Trophoblast cell (in vitro differentiated cells and primary cell): ENCODE data around the gene LRFN2.

Experiments used
- DNase-seq, 2 donors: peaks; one replicate each; pipeline ENCODE4 v3.0.0-alpha.2; 2016
- H2AFZ ChIP-seq: 2 replicates; pipeline ENCODE4 v1.6.1; 2013; ENCODE audit warnings: low read length, moderate library complexity, mild to moderate bottlenecking; ENCODE audit not compliant: insufficient read depth, poor library complexity
- H2AK5ac ChIP-seq: 2 replicates; pipeline ENCODE4 v1.6.1; 2013; ENCODE audit warnings: mild to moderate bottlenecking, low read length
- H2BK120ac ChIP-seq: 2 replicates; pipeline ENCODE4 v1.6.1; 2013; ENCODE audit warnings: low read length, mild to moderate bottlenecking, moderate library complexity; ENCODE audit not compliant: insufficient read depth, poor library complexity
- H2BK12ac ChIP-seq: 2 replicates; pipeline ENCODE4 v1.6.1; 2013; ENCODE audit warnings: mild to moderate bottlenecking, low read length, moderate library complexity
- H2BK5ac ChIP-seq: 2 replicates; pipeline ENCODE4 v1.6.1; 2013; ENCODE audit warnings: low read length, low read depth, moderate library complexity, mild to moderate bottlenecking; ENCODE audit not compliant: poor library complexity
- H3K14ac ChIP-seq: 2 replicates; pipeline ENCODE4 v1.6.1; 2013; ENCODE audit warnings: mild to moderate bottlenecking, low read length
- H3K18ac ChIP-seq: 2 replicates; pipeline ENCODE4 v1.6.1; 2013; ENCODE audit warnings: mild to moderate bottlenecking, low read length
- H3K23ac ChIP-seq: 2 replicates; pipeline ENCODE4 v1.6.1; 2013; ENCODE audit warnings: low read length
- H3K27ac ChIP-seq: 2 replicates; pipeline ENCODE4 v1.5.1; 2013; ENCODE audit warnings: low read depth, mild to moderate bottlenecking, inconsistent platforms, low read length, moderate library complexity
- H3K27me3 ChIP-seq: 2 replicates; pipeline ENCODE4 v1.6.1; 2013; ENCODE audit warnings: inconsistent platforms, mild to moderate bottlenecking, low read length, moderate library complexity; ENCODE audit not compliant: insufficient read depth
- H3K36me3 ChIP-seq, 2 experiments: 1 replicate in 1 of 2; 2 replicates in 1 of 2; pipeline ENCODE4 v1.6.1; 2013; ENCODE audit warnings: low read length in 2 of 2, mild to moderate bottlenecking in 2 of 2, moderate library complexity in 1 of 2; ENCODE audit not compliant: insufficient read depth in 2 of 2, control insufficient read depth in 1 of 2
- H3K4ac ChIP-seq: 2 replicates; pipeline ENCODE4 v1.6.1; 2013; ENCODE audit warnings: low read depth, mild to moderate bottlenecking, low read length, moderate library complexity
- H3K4me1 ChIP-seq, 2 experiments: 1 replicate in 1 of 2; 2 replicates in 1 of 2; pipeline ENCODE4 v1.6.1; 2013; ENCODE audit warnings: low read length in 2 of 2, mild to moderate bottlenecking in 2 of 2, moderate library complexity in 1 of 2; ENCODE audit not compliant: insufficient read depth in 2 of 2, control insufficient read depth in 1 of 2
- H3K4me2 ChIP-seq: 2 replicates; pipeline ENCODE4 v1.6.1; 2013; ENCODE audit warnings: inconsistent platforms, mild to moderate bottlenecking, low read length, moderate library complexity
- H3K4me3 ChIP-seq: 2 replicates; pipeline ENCODE4 v1.5.1; 2013; ENCODE audit warnings: mild to moderate bottlenecking, low read depth, low read length, inconsistent platforms
- H3K79me1 ChIP-seq: one replicate; pipeline ENCODE4 v1.6.1; 2013; ENCODE audit warnings: low read length
- H3K79me2 ChIP-seq: 2 replicates; pipeline ENCODE4 v1.6.1; 2013; ENCODE audit warnings: low read length, mild to moderate bottlenecking; ENCODE audit not compliant: control insufficient read depth, insufficient read depth, poor library complexity
- H3K9ac ChIP-seq: 2 replicates; pipeline ENCODE4 v1.6.1; 2013; ENCODE audit warnings: mild to moderate bottlenecking, low read length
- H3K9me3 ChIP-seq: 2 replicates; pipeline ENCODE4 v1.6.1; 2013; ENCODE audit warnings: low read depth, mild to moderate bottlenecking, control low read depth, inconsistent platforms, low read length; ENCODE audit not compliant: insufficient read depth
- H4K12ac ChIP-seq: 2 replicates; pipeline ENCODE4 v1.6.1; 2013; ENCODE audit warnings: low read depth, mild to moderate bottlenecking, low read length, moderate library complexity
- H4K8ac ChIP-seq: 2 replicates; pipeline ENCODE4 v1.6.1; 2013; ENCODE audit warnings: low read depth, mild to moderate bottlenecking, low read length, moderate library complexity
- H4K91ac ChIP-seq: one replicate; pipeline ENCODE4 v1.6.1; 2013; ENCODE audit warnings: low read depth, mild to moderate bottlenecking, low read length, moderate library complexity
- WGBS: extraction: QIAGEN DNeasy Blood & Tissue Kit; methylation state at CpG from one replicate; pipeline ENCODE4 v1.1.7; 2013; ENCODE audit warnings: missing lambda C conversion rate; ENCODE audit not compliant: insufficient read length, insufficient coverage; ENCODE audit errors: extremely low coverage; 5-methylcytosine and 5-hydroxymethylcytosine counted together

Gene LRFN2

DNA sequence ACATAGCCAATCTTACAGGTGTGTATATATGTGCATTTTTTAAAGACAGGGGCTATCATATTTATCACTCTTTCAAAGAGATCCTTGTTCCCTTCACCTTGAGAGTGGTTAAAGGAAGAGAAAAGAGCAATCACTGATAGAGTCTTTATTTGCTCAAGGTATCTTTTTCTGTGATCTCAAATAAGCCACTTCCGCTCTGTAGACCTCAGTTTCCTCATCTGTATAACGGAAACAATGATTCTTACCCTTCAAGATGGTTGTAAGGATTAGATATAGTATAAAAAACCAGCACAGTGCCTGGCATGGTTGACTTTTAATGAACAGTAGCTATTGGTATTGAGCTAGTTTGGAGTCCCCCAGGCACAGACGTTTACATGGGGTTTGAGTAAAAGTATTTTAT, 10.1 kb upstream of the LRFN2 start:
- H2BK12ac ChIP-seq, result no peak overlapping the region
- no peaks in the 10 kb centered on the region for H3K9me3 ChIP-seq
- H2AFZ ChIP-seq, result no peak overlapping the region
- no CpG with 5 or more reads among the region's 3 CpGs for WGBS
- H3K79me1 ChIP-seq, result no peaks in the 10 kb centered on the region
- no peak overlapping the region for H2BK120ac ChIP-seq
- no peak for DNase-seq
- H4K91ac ChIP-seq, result no peak overlapping the region
- no peak overlapping the region for H3K27ac ChIP-seq
- no peak overlapping the region for H2AK5ac ChIP-seq
- H2BK5ac ChIP-seq, result no peak overlapping the region
- H3K14ac ChIP-seq, result no peak overlapping the region
- no peaks in the 10 kb centered on the region for H3K79me2 ChIP-seq
- no peak overlapping the region for H3K9ac ChIP-seq
- H3K4ac ChIP-seq, result no peak overlapping the region
- H3K4me2 ChIP-seq, result no peak overlapping the region
- H3K27me3 ChIP-seq, result no peaks in the 10 kb centered on the region
- no peak overlapping the region for H3K23ac ChIP-seq
- H4K8ac ChIP-seq, result no peak overlapping the region
- H3K4me3 ChIP-seq, result no peak overlapping the region
- H3K4me1 ChIP-seq, result no peaks in the 10 kb centered on the region
- no peak overlapping the region for H3K18ac ChIP-seq
- H4K12ac ChIP-seq, result no peak overlapping the region
- no peaks in the 10 kb centered on the region for H3K36me3 ChIP-seq

DNA sequence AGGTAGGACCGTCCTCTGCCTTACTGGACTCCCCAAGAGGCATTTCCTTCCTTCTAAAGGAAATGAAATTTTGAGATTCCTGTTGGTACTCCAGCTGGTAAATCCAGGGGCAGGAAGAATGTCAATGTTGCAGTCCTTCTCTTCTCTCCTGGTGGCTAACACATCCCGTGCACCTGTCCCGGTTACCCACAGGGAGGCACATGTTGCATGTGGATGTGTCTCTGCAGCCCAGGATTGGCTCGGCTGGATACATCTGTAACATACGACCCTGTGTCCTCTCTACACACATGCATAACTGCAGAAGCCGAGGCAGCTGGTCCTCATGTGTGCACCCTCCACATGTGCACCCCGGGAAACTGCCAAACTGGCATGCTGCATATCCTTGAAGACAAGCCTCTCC, 1.3 kb upstream of the LRFN2 start:
- H2AFZ ChIP-seq, result no peak overlapping the region
- no peak overlapping the region for H2BK5ac ChIP-seq
- H3K4ac ChIP-seq, result no peak overlapping the region
- no peak overlapping the region for H4K8ac ChIP-seq
- no peak overlapping the region for H2AK5ac ChIP-seq
- no peak overlapping the region for H3K9ac ChIP-seq
- H3K18ac ChIP-seq, result no peak overlapping the region
- H3K27me3 ChIP-seq, result peaks cover 35% of the 10 kb centered on the region
- WGBS, result no CpG with 5 or more reads among the region's 7 CpGs
- no peak overlapping the region for H2BK120ac ChIP-seq
- H3K4me2 ChIP-seq, result no peak overlapping the region
- DNase-seq, result no peak
- peaks cover 4% of the 10 kb centered on the region for H3K9me3 ChIP-seq
- no peak overlapping the region for H2BK12ac ChIP-seq
- H3K4me3 ChIP-seq, result no peak overlapping the region
- no peaks in the 10 kb centered on the region for H3K79me2 ChIP-seq
- no peak overlapping the region for H4K91ac ChIP-seq
- H3K4me1 ChIP-seq, result peaks cover 7% of the 10 kb centered on the region in 2 experiments
- no peaks in the 10 kb centered on the region for H3K79me1 ChIP-seq
- H3K23ac ChIP-seq, result no peak overlapping the region
- no peaks in the 10 kb centered on the region for H3K36me3 ChIP-seq
- H3K27ac ChIP-seq, result no peak overlapping the region
- no peak overlapping the region for H4K12ac ChIP-seq
- no peak overlapping the region for H3K14ac ChIP-seq

DNA sequence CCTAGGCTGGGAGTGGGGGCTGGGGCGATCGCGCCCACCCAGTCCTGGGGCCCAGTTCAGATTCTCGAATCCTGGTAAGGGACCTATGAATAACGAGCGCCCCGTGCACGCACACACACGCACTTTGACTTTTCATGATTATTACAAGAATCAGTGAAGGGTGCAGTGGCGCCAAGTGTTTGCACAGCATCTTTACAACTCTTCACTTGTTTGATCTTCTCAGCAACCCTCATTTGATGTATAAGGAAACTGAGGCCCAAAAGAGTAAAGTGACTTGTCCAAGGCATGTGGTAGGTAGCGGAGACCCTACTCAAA, 863 bp upstream of the LRFN2 start:
- H2BK120ac ChIP-seq, result no peak overlapping the region
- WGBS, result no CpG with 5 or more reads among the region's 11 CpGs
- no peak overlapping the region for H4K91ac ChIP-seq
- H3K27ac ChIP-seq, result no peak overlapping the region
- no peak overlapping the region for H3K18ac ChIP-seq
- H3K4me2 ChIP-seq, result peak overlapping the region; percentile 79
- no peak overlapping the region for H2BK12ac ChIP-seq
- H3K4me1 ChIP-seq, result peaks cover 7% of the 10 kb centered on the region in 2 experiments
- H3K36me3 ChIP-seq, result no peaks in the 10 kb centered on the region
- no peak overlapping the region for H3K23ac ChIP-seq
- H2BK5ac ChIP-seq, result no peak overlapping the region
- peaks cover 4% of the 10 kb centered on the region for H3K9me3 ChIP-seq
- no peak overlapping the region for H4K8ac ChIP-seq
- H3K27me3 ChIP-seq, result peaks cover 35% of the 10 kb centered on the region
- no peaks in the 10 kb centered on the region for H3K79me2 ChIP-seq
- no peaks in the 10 kb centered on the region for H3K79me1 ChIP-seq
- H3K9ac ChIP-seq, result no peak overlapping the region
- no peak overlapping the region for H2AK5ac ChIP-seq
- H2AFZ ChIP-seq, result peak overlapping the region; percentile 23
- no peak overlapping the region for H3K4me3 ChIP-seq
- H3K14ac ChIP-seq, result no peak overlapping the region
- no peak overlapping the region for H4K12ac ChIP-seq
- no peak overlapping the region for H3K4ac ChIP-seq
- no peak for DNase-seq

DNA sequence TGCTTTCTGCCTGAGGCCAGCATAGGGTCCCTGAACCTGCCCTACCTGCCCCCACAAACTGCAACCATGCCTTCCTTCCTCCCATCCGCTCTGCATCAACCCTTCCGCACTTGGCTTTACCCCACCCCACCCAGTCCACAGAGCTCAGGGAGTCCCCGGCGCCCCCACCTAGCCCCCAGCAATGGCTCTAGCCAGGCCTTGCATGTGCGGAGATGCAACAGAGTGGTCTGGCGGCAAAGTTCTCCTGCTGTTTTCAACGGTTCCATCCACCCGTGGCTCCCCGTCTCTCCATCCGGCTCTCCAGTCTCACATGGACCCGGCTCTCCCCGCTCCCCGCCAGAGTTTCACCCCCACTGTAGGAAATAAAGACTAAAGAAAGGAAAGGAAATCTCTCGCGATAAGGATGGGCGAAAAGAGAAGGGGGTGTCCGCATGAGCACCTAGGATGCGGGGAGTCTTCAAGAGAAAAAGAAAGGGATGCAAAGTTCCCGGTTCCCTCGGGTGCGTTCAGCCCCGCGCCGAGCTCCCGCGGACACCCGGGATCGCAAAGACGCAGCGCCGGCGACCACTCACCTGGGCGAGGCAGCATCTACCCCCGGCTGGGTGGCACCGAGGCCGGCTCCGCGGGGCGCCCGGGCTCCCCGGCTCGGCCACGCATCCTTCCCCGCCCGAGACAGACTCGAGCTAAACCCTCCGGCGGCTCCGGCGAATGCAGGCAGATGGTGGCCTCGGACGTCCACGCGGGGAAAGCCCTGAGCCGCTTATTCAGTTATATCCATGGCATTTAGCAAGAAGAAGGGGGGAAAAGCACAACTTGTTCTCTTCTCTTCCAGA, 579 bp downstream of the LRFN2 start:
- H2BK12ac ChIP-seq, result no peak overlapping the region
- no peak overlapping the region for H3K4ac ChIP-seq
- H3K4me2 ChIP-seq, result peak overlapping the region; percentile 79
- no peak overlapping the region for H4K12ac ChIP-seq
- no peak overlapping the region for H3K9ac ChIP-seq
- H2BK120ac ChIP-seq, result no peak overlapping the region
- H3K79me1 ChIP-seq, result no peaks in the 10 kb centered on the region
- no peak overlapping the region for H3K4me3 ChIP-seq
- WGBS, result no CpG with 5 or more reads among the region's 55 CpGs
- no peaks in the 10 kb centered on the region for H3K79me2 ChIP-seq
- H2AK5ac ChIP-seq, result no peak overlapping the region
- peaks cover 35% of the 10 kb centered on the region for H3K27me3 ChIP-seq
- H2AFZ ChIP-seq, result no peak overlapping the region
- H4K8ac ChIP-seq, result no peak overlapping the region
- peaks cover 4% of the 10 kb centered on the region for H3K9me3 ChIP-seq
- no peak overlapping the region for H3K23ac ChIP-seq
- no peak overlapping the region for H3K18ac ChIP-seq
- no peak overlapping the region for H3K14ac ChIP-seq
- H3K27ac ChIP-seq, result no peak overlapping the region
- no peaks in the 10 kb centered on the region for H3K36me3 ChIP-seq
- peaks cover 7% of the 10 kb centered on the region in 2 experiments for H3K4me1 ChIP-seq
- no peak overlapping the region for H4K91ac ChIP-seq
- no peak for DNase-seq
- no peak overlapping the region for H2BK5ac ChIP-seq
